Measurements from ENCODE around the gene PCBP3.
"Not testable (repeated sequence)": the region's sequence is repeated elsewhere in the genome, so short reads cannot be mapped to it uniquely, and the experiment has no call there.

The PCBP3 gene

GRCh38 chr21:45844181-45844580 is 200.7 kb downstream of the PCBP3 start:
- DNase-seq (ENCODE audit: low read depth in 2 of 2) = no peak

GRCh38 chr21:45845063-45845769 is 201.7 kb downstream of the PCBP3 start:
- no peak for DNase-seq (ENCODE audit: low read depth in 2 of 2)

- no peak for DNase-seq (ENCODE audit: low read depth in 2 of 2)
Observed at GRCh38 chr21:45845770-45846090, 202.2 kb downstream of the PCBP3 start.

GRCh38 chr21:45846373-45847160 is 203.0 kb downstream of the PCBP3 start:
- no peak for DNase-seq (ENCODE audit: low read depth in 2 of 2)

GRCh38 chr21:45847870-45848269 is 204.3 kb downstream of the PCBP3 start:
- no peak for DNase-seq (ENCODE audit: low read depth in 2 of 2)

GRCh38 chr21:45848331-45848730 is 204.8 kb downstream of the PCBP3 start:
- DNase-seq (ENCODE audit: low read depth in 2 of 2) = no peak

GRCh38 chr21:45848805-45849204 is 205.3 kb downstream of the PCBP3 start:
- DNase-seq (ENCODE audit: low read depth in 2 of 2) = no peak

GRCh38 chr21:45849651-45850050 is 206.1 kb downstream of the PCBP3 start:
- no peak for DNase-seq (ENCODE audit: low read depth in 2 of 2)

- no peak for DNase-seq (ENCODE audit: low read depth in 2 of 2)
Observed at GRCh38 chr21:45850181-45850580, 206.7 kb downstream of the PCBP3 start.

GRCh38 chr21:45852386-45852785 is 208.9 kb downstream of the PCBP3 start:
- not testable (repeated sequence) for DNase-seq (ENCODE audit: low read depth in 2 of 2)

GRCh38 chr21:45852886-45853400 is 209.4 kb downstream of the PCBP3 start:
- DNase-seq (ENCODE audit: low read depth in 2 of 2) = no peak

GRCh38 chr21:45853703-45854342 is 210.3 kb downstream of the PCBP3 start:
- no peak for DNase-seq (ENCODE audit: low read depth in 2 of 2)

GRCh38 chr21:45854690-45855247 is 211.2 kb downstream of the PCBP3 start:
- no peak for DNase-seq (ENCODE audit: low read depth in 2 of 2)

GRCh38 chr21:45855248-45855811 is 211.8 kb downstream of the PCBP3 start:
- no peak for DNase-seq (ENCODE audit: low read depth in 2 of 2)

- no peak for DNase-seq (ENCODE audit: low read depth in 2 of 2)
Observed at GRCh38 chr21:45856442-45856841, 212.9 kb downstream of the PCBP3 start.

- no peak for DNase-seq (ENCODE audit: low read depth in 2 of 2)
Observed at GRCh38 chr21:45856906-45857305, 213.4 kb downstream of the PCBP3 start.

- no peak for DNase-seq (ENCODE audit: low read depth in 2 of 2)
Observed at GRCh38 chr21:45857761-45858160, 214.2 kb downstream of the PCBP3 start.

- DNase-seq (ENCODE audit: low read depth in 2 of 2) = no peak
Observed at GRCh38 chr21:45858180-45858579, 214.7 kb downstream of the PCBP3 start.

- no peak for DNase-seq (ENCODE audit: low read depth in 2 of 2)
Observed at GRCh38 chr21:45859041-45859761, 215.7 kb downstream of the PCBP3 start.

GRCh38 chr21:45859762-45860357 is 216.3 kb downstream of the PCBP3 start:
- DNase-seq (ENCODE audit: low read depth in 2 of 2) = no peak

Data from stimulated activated CD8-positive, alpha-beta memory T cell treated with anti-CD3 and anti-CD28 coated beads, Interleukin-2, amount 100 ng/mL, for 1 hour (primary cell).